DOHH2 (cell line): ENCODE results near the gene LIPC.

Source experiments
- EZH2phosphoT487 ChIP-seq: fragments of 200-600 bp; sonication (generic); IDR thresholded peaks from 2 replicates; pipeline ENCODE4 v1.6.1; 2017; ENCODE audit warnings: borderline replicate concordance, mild to moderate bottlenecking, antibody characterized with exemption, low read length, moderate library complexity, mixed read lengths
- TF ChIP-seq, protein P1 (sequence below): fragments of 200-600 bp; sonication (generic); IDR thresholded peaks from one replicate; pipeline ENCODE4 v1.5.1; 2014; ENCODE audit warnings: antibody characterized with exemption, mild to moderate bottlenecking, low read depth, low read length; ENCODE audit not compliant: poor library complexity, severe bottlenecking

DNA sequence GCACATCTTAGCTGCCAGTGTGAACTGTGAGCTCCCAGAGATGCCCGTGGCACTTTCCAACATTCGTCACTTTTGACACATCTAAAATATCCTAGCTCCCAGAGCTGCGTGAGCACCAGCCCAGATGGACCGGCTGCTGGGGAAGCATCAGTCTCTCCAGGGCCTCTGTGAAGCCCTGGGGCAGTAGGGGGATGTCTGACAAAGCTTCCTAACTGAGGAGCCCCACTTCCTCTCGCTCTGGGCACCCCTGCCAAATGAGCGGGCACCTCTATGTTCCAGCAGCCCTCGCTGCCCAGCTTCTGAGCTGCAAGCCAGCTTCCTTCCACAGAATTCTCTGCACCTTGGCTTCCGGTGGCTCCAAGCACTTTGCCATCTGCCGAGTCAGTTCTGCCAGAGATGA, 91.1 kb downstream of the LIPC start:
- TF ChIP-seq, protein P1, sequence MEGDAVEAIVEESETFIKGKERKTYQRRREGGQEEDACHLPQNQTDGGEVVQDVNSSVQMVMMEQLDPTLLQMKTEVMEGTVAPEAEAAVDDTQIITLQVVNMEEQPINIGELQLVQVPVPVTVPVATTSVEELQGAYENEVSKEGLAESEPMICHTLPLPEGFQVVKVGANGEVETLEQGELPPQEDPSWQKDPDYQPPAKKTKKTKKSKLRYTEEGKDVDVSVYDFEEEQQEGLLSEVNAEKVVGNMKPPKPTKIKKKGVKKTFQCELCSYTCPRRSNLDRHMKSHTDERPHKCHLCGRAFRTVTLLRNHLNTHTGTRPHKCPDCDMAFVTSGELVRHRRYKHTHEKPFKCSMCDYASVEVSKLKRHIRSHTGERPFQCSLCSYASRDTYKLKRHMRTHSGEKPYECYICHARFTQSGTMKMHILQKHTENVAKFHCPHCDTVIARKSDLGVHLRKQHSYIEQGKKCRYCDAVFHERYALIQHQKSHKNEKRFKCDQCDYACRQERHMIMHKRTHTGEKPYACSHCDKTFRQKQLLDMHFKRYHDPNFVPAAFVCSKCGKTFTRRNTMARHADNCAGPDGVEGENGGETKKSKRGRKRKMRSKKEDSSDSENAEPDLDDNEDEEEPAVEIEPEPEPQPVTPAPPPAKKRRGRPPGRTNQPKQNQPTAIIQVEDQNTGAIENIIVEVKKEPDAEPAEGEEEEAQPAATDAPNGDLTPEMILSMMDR = no peak
- TF ChIP-seq EZH2phosphoT487 = no peak
